Measurements from ENCODE around the gene SWT1. TPM values are rescaled to one million over a fixed set of nuclear protein-coding genes. Genes with fewer than 3 reads are reported as not detected.

Gene SWT1
- total and polyA plus RNA-seq, 9 of the 15 experiments (the other 6 are each of a cell fraction or from before 2014, with no cell fraction given) = 1.5 to 3.4 (median 2.3) TPM

GRCh38 chr1:185108321-185108720 lies 48.6 kb upstream of the SWT1 start:
- CTCF ChIA-PET (ENCODE audit: low intra/inter-chr PET ratio) = no interaction called here
- intact Hi-C loops (cut with micrococcal nuclease) (no loop called here), in situ Hi-C loops (cut with MboI) (no loop called here)
- POLR2A ChIA-PET = interaction anchor here (0.9 to 1.2 kb wide), 3 partner anchors 29 to 135 kb away, joined by 3 to 4 read pairs (median 3); no protein-coding TSS in a partner anchor
- no peaks in the 10 kb centered on the region for H3K9me1 ChIP-seq (ENCODE audit: control insufficient read depth, insufficient read depth, low read length)
- DNase-seq (ENCODE audit: extremely low read depth in 1 of 4, low spot score in 3 of 4) (peak in 1 of 4 experiments; percentile 24), FAIRE-seq (no peak), ATAC-seq (no peak)
- H2AFZ ChIP-seq (ENCODE audit: low read depth, low read length) = no peak overlapping the region
- H3K4me3 ChIP-seq = no peak overlapping the region
- no peaks in the 10 kb centered on the region for H4K20me1 ChIP-seq (replicated peaks; ENCODE audit: control insufficient read depth, insufficient read depth, low read length)
- no peaks in the 10 kb centered on the region for H3K4me1 ChIP-seq (replicated peaks in 1 of 2; ENCODE audit: control insufficient read depth in 2 of 2, insufficient read depth in 2 of 2, low read length in 2 of 2)
- BruUV-seq (replicated peaks) = no TSS peak
- peaks cover 3% of the 10 kb centered on the region; the same call in 1 of the 2 replicates for H3K9me3 ChIP-seq (replicated peaks; ENCODE audit: control insufficient read depth, insufficient read depth, low read depth, low read length)
- no peaks in the 10 kb centered on the region for H3K27me3 ChIP-seq (ENCODE audit: control insufficient read depth in 2 of 2, insufficient read depth in 2 of 2, low read length in 2 of 2)
- TF ChIP-seq ZNF408 (CRISPR knock-in tag; IDR thresholded peaks at IDR 0.05; ENCODE audit: low read depth) (no peak), ETV1 (tag; conservative IDR thresholded peaks at IDR 0.05; ENCODE audit: low read depth) (no peak), TGIF2 (CRISPR knock-in tag; IDR thresholded peaks at IDR 0.05) (no peak), ILF3 (IDR thresholded peaks at IDR 0.05; ENCODE audit: borderline replicate concordance) (no peak), CBX3 (IDR thresholded peaks at IDR 0.05; ENCODE audit: borderline replicate concordance in 1 of 2, low read length in 2 of 2) (peak in 1 of 2 experiments; percentile 82; a peak in 1 of 3 replicates), ATF6 (CRISPR knock-in tag; IDR thresholded peaks at IDR 0.05) (no peak), ZNF324 (CRISPR knock-in tag; IDR thresholded peaks at IDR 0.05) (peak; percentile 98), ZBED1 (IDR thresholded peaks at IDR 0.05) (no peak), SOX6 (IDR thresholded peaks at IDR 0.05) (no peak), MAFF (IDR thresholded peaks at IDR 0.05; ENCODE audit: low read length) (no peak), NFIX (CRISPR knock-in tag; IDR thresholded peaks at IDR 0.05; ENCODE audit: low read depth) (no peak), TRIM24 (IDR thresholded peaks at IDR 0.05) (peak; percentile 44 to 53; a peak in 2 of 4 replicates), ZNF140 (CRISPR knock-in tag; IDR thresholded peaks at IDR 0.05) (no peak), HDGF (IDR thresholded peaks at IDR 0.05) (no peak), CHCHD3 (CRISPR knock-in tag; IDR thresholded peaks at IDR 0.05) (no peak), ZNF436 (CRISPR knock-in tag; IDR thresholded peaks at IDR 0.05) (no peak), SRSF3 (IDR thresholded peaks at IDR 0.05; ENCODE audit: insufficient read depth, low read length) (no peak)
- H3K36me3 ChIP-seq (ENCODE audit: control insufficient read depth, insufficient read depth, low read length) = peaks cover 8% of the 10 kb centered on the region; the same call in 1 of the 3 replicates
- H3K27ac ChIP-seq (ENCODE audit: extremely low read depth, low read depth, low read length) = no peak overlapping the region
- no peak overlapping the region for H3K9ac ChIP-seq (ENCODE audit: insufficient read depth in 1 of 2, low read depth in 2 of 2, low read length in 2 of 2)
- H3K79me2 ChIP-seq (ENCODE audit: control insufficient read depth, insufficient read depth, low read length) = no peaks in the 10 kb centered on the region
- H3K4me2 ChIP-seq (ENCODE audit: insufficient read depth, low read length) = no peak overlapping the region
